Peyer's patch (tissue), 4 donors: Measurements from ENCODE around the gene HEXIM2.

Source experiments
- CTCF ChIP-seq, 6 experiments: fragments of 450-650 bp in 4 of 6; fragments of 200-600 bp in 2 of 6; sonication (generic) in 1 of 6; IDR thresholded peaks; one replicate each; pipeline ENCODE4 v1.5.1; 2017 to 2019; ENCODE audit warnings: antibody characterized with exemption in 6 of 6, mild to moderate bottlenecking in 3 of 6, moderate library complexity in 1 of 6
- POLR2A ChIP-seq, 2 donors: fragments of 450-650 bp; IDR thresholded peaks; one replicate each; pipeline ENCODE4 v1.5.1; 2017; ENCODE audit warnings: antibody characterized with exemption in 2 of 2, mild to moderate bottlenecking in 2 of 2, moderate library complexity in 2 of 2

DNA sequence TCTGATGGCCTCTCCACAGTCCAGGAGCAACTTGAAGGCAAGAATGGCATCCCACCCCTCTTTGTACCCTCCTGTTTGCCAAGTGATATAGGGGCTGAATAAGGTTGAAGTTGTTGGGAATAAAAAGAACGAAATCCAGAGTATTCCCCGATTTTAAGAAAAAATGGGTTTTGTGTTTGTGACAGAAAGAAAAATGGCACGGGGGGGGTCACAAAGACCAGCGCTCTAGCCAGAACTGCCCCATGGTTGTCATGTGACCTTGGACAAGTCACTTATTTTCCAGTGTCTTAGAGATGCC lies 15.1 kb upstream of the HEXIM2 start:
- TF ChIP-seq CTCF (IDR thresholded peaks at IDR 0.05) (no peak), POLR2A (IDR thresholded peaks at IDR 0.05) (no peak)
